HEK293 (cell line): ENCODE measurements around the gene PPP4R2.

Source experiments
- CTCF ChIA-PET: fragments of 350-600 bp; formaldehyde crosslinking; extraction: SDS; loops from one replicate; lab custom pipeline; 2021; ENCODE audit warnings: antibody characterized with exemption; lab: Yijun Ruan, JAX
- POLR2A ChIA-PET: fragments of 300-600 bp; formaldehyde crosslinking; extraction: SDS; loops from one replicate; lab custom pipeline; 2020; ENCODE audit warnings: antibody characterized with exemption, inconsistent platforms; lab: Yijun Ruan, JAX
- H3K27ac ChIP-seq: fragments of 200-500 bp; sonication (Bioruptor generic); 2 replicates; pipeline ENCODE4 v1.5.1; 2014; ENCODE audit warnings: low read depth, low read length, control low read depth, inconsistent platforms; ENCODE audit errors: extremely low read depth
- H3K36me3 ChIP-seq, 2 experiments: fragments of 200-500 bp in 1 of 2; sonication (Bioruptor generic) in 1 of 2; 1 replicate in 1 of 2; 2 replicates in 1 of 2; pipeline ENCODE4 v1.5.1; 2014 to 2017; ENCODE audit warnings: inconsistent platforms in 2 of 2, low read length in 2 of 2; ENCODE audit not compliant: control insufficient read depth in 2 of 2, insufficient read depth in 1 of 2
- H3K4me1 ChIP-seq: fragments of 200-500 bp; sonication (Bioruptor generic); 2 replicates; pipeline ENCODE4 v1.5.1; 2014; ENCODE audit warnings: mild to moderate bottlenecking, low read length, inconsistent platforms; ENCODE audit not compliant: control insufficient read depth, insufficient read depth
- H3K4me3 ChIP-seq: 2 replicates; pipeline ENCODE4 v1.5.1; 2011; ENCODE audit warnings: low read depth, mild to moderate bottlenecking, control low read depth, low read length, moderate library complexity
- H3K9me3 ChIP-seq: fragments of 200-500 bp; sonication (Bioruptor generic); 2 replicates; pipeline ENCODE4 v1.5.1; 2014; ENCODE audit warnings: low read depth, low read length, inconsistent platforms; ENCODE audit not compliant: control insufficient read depth, insufficient read depth
- AEBP2 ChIP-seq: fragments of 450-650 bp; formaldehyde crosslinking; IDR thresholded peaks from 2 replicates; pipeline ENCODE4 v1.5.1; 2016; ENCODE audit warnings: missing biosample characterization, missing genetic modification characterization, borderline replicate concordance
- KLF1 ChIP-seq: fragments of 450-650 bp; formaldehyde crosslinking; IDR thresholded peaks from 2 replicates; pipeline ENCODE4 v1.5.1; 2016; ENCODE audit warnings: missing biosample characterization, missing genetic modification characterization
- KLF16 ChIP-seq: fragments of 450-650 bp; formaldehyde crosslinking; IDR thresholded peaks from 2 replicates; pipeline ENCODE4 v1.5.1; 2017; ENCODE audit warnings: missing biosample characterization, missing genetic modification characterization
- OSR2 ChIP-seq: fragments of 450-650 bp; formaldehyde crosslinking; IDR thresholded peaks from 2 replicates; pipeline ENCODE4 v1.5.1; 2016; ENCODE audit warnings: missing biosample characterization, missing genetic modification characterization
- PRDM4 ChIP-seq: fragments of 450-650 bp; formaldehyde crosslinking; IDR thresholded peaks from 2 replicates; pipeline ENCODE4 v1.5.1; 2017; ENCODE audit warnings: missing biosample characterization, missing genetic modification characterization
- SETDB1 ChIP-seq: IDR thresholded peaks from one replicate; pipeline ENCODE4 v1.6.1; 2017; ENCODE audit warnings: mild to moderate bottlenecking, low read length, moderate library complexity, mixed read lengths; ENCODE audit not compliant: insufficient read length
- YY2 ChIP-seq: fragments of 450-650 bp; formaldehyde crosslinking; IDR thresholded peaks from 2 replicates; pipeline ENCODE4 v1.5.1; 2016; ENCODE audit warnings: missing biosample characterization, missing genetic modification characterization
- ZNF112 ChIP-seq: fragments of 450-650 bp; formaldehyde crosslinking; IDR thresholded peaks from 2 replicates; pipeline ENCODE4 v1.5.0; 2017; ENCODE audit warnings: missing biosample characterization, missing genetic modification characterization
- ZNF146 ChIP-seq: fragments of 450-650 bp; formaldehyde crosslinking; IDR thresholded peaks from 2 replicates; pipeline ENCODE4 v1.5.1; 2016; ENCODE audit warnings: missing biosample characterization, missing genetic modification characterization
- ZNF2 ChIP-seq: fragments of 450-650 bp; formaldehyde crosslinking; IDR thresholded peaks from 2 replicates; pipeline ENCODE4 v1.5.1; 2016; ENCODE audit warnings: missing biosample characterization, missing genetic modification characterization
- ZNF266 ChIP-seq: fragments of 450-650 bp; formaldehyde crosslinking; IDR thresholded peaks from 2 replicates; pipeline ENCODE4 v1.5.1; 2016; ENCODE audit warnings: missing biosample characterization, missing genetic modification characterization, low read depth
- ZNF280D ChIP-seq: fragments of 450-650 bp; formaldehyde crosslinking; IDR thresholded peaks from 2 replicates; pipeline ENCODE4 v1.5.1; 2016; ENCODE audit warnings: missing biosample characterization, missing genetic modification characterization
- ZNF311 ChIP-seq: fragments of 450-650 bp; formaldehyde crosslinking; IDR thresholded peaks from 2 replicates; pipeline ENCODE4 v1.5.1; 2017; ENCODE audit warnings: missing biosample characterization, missing genetic modification characterization, borderline replicate concordance
- ZNF37A ChIP-seq: fragments of 450-650 bp; IDR thresholded peaks from 2 replicates; pipeline ENCODE4 v1.5.1; 2018; ENCODE audit warnings: missing biosample characterization, missing genetic modification characterization
- ZNF416 ChIP-seq: fragments of 450-650 bp; formaldehyde crosslinking; IDR thresholded peaks from 2 replicates; pipeline ENCODE4 v1.5.1; 2016; ENCODE audit warnings: missing biosample characterization, missing genetic modification characterization
- ZNF449 ChIP-seq: fragments of 450-650 bp; formaldehyde crosslinking; IDR thresholded peaks from 2 replicates; pipeline ENCODE4 v1.5.1; 2017; ENCODE audit warnings: missing biosample characterization, mild to moderate bottlenecking, missing genetic modification characterization, moderate library complexity
- ZNF501 ChIP-seq: fragments of 450-650 bp; formaldehyde crosslinking; IDR thresholded peaks from 2 replicates; pipeline ENCODE4 v1.5.1; 2016; ENCODE audit warnings: missing biosample characterization, missing genetic modification characterization
- ZNF558 ChIP-seq: fragments of 450-650 bp; formaldehyde crosslinking; IDR thresholded peaks from 2 replicates; pipeline ENCODE4 v1.5.1; 2016; ENCODE audit warnings: missing biosample characterization, missing genetic modification characterization
- ZNF670 ChIP-seq: fragments of 450-650 bp; formaldehyde crosslinking; IDR thresholded peaks from 2 replicates; pipeline ENCODE4 v1.5.1; 2016; ENCODE audit warnings: missing biosample characterization, missing genetic modification characterization, low read depth
- ZNF707 ChIP-seq: fragments of 450-650 bp; formaldehyde crosslinking; IDR thresholded peaks from 2 replicates; pipeline ENCODE4 v1.5.1; 2016; ENCODE audit warnings: missing biosample characterization, missing genetic modification characterization
- ZNF776 ChIP-seq: fragments of 450-650 bp; formaldehyde crosslinking; IDR thresholded peaks from 2 replicates; pipeline ENCODE4 v1.5.0; 2017; ENCODE audit warnings: missing biosample characterization, missing genetic modification characterization, borderline replicate concordance

Gene PPP4R2

GRCh38 chr3:72985576-72985975, 11.0 kb upstream of the PPP4R2 start:
- H3K4me1 ChIP-seq = no peaks in the 10 kb centered on the region
- ChIA-PET POLR2A (no interaction called here), CTCF (interaction anchor here (0.7 kb wide), 1 partner anchor 1241 kb away, joined by 6 read pairs; no protein-coding TSS in a partner anchor)
- TF ChIP-seq ZNF707 (peak; percentile 65), ZNF2 (tag by site-specific recombination) (no peak), ZNF670 (tag by site-specific recombination) (no peak), SETDB1 (peak; percentile 37), ZNF558 (no peak), PRDM4 (tag by site-specific recombination) (no peak)
- no peak overlapping the region for H3K27ac ChIP-seq
- H3K4me3 ChIP-seq = no peak overlapping the region
- H3K9me3 ChIP-seq = no peaks in the 10 kb centered on the region
- H3K36me3 ChIP-seq = no peaks in the 10 kb centered on the region

GRCh38 chr3:72990701-72991395, 5.8 kb upstream of the PPP4R2 start:
- POLR2A ChIA-PET = no interaction called here
- TF ChIP-seq ZNF112 = no peak
- TF ChIP-seq ZNF416 = no peak
- peak; percentile 41; the same call in 1 of the 2 replicates for TF ChIP-seq YY2
- no peak for TF ChIP-seq KLF1 (tag by site-specific recombination)
- no peak for TF ChIP-seq KLF16
- TF ChIP-seq AEBP2 (tag by site-specific recombination) = no peak
- no peak for TF ChIP-seq ZNF449 (tag by site-specific recombination)
- TF ChIP-seq, all 188 proteins: peak for 1
- CTCF ChIA-PET = no interaction called here
- H3K27ac ChIP-seq = no peak overlapping the region
- no peaks in the 10 kb centered on the region for H3K9me3 ChIP-seq
- no peaks in the 10 kb centered on the region for H3K4me1 ChIP-seq
- no peaks in the 10 kb centered on the region for H3K36me3 ChIP-seq
- no peak overlapping the region for H3K4me3 ChIP-seq

- Histone ChIP-seq H3K4me3 (no peak overlapping the region), H3K36me3 (no peaks in the 10 kb centered on the region), H3K9me3 (no peaks in the 10 kb centered on the region), H3K27ac (no peak overlapping the region), H3K4me1 (no peaks in the 10 kb centered on the region)
- POLR2A ChIA-PET = no interaction called here
- CTCF ChIA-PET = no interaction called here
- TF ChIP-seq ZNF37A (tag by site-specific recombination) = no peak
- no peak for TF ChIP-seq ZNF266 (tag by site-specific recombination)
- no peak for TF ChIP-seq PRDM4 (tag by site-specific recombination)
- no peak for TF ChIP-seq ZNF416
- TF ChIP-seq ZNF280D (tag by site-specific recombination) = no peak
- TF ChIP-seq ZNF501 (tag by site-specific recombination) = no peak
- TF ChIP-seq ZNF776 (tag by site-specific recombination) = no peak
- no peak for TF ChIP-seq OSR2
- no peak for TF ChIP-seq ZNF670 (tag by site-specific recombination)
- no peak for TF ChIP-seq ZNF311 (tag by site-specific recombination)
- no peak for TF ChIP-seq ZNF146 (tag by site-specific recombination)
Observed at GRCh38 chr3:72991522-72991921, 5.1 kb upstream of the PPP4R2 start.
